HG03064 (cell line): ENCODE results near the gene HSFX2.
"Not testable (repeated sequence)": the region's sequence is repeated elsewhere in the genome, so short reads cannot be mapped to it uniquely, and the experiment has no call there.

Source experiments
- ATAC-seq: cut with Tn5 transposase; IDR thresholded peaks from one replicate; pipeline ENCODE4 v1.9.1; 2021; ENCODE audit warnings: low read depth; ENCODE audit not compliant: unreplicated experiment

The HSFX2 gene

GRCh38 chrX:149595943-149596342 lies 829 bp upstream of the HSFX2 start:
- ATAC-seq = not testable (repeated sequence)

- ATAC-seq = not testable (repeated sequence)
These were observed 4.1 kb downstream of the HSFX2 start for GRCh38 chrX:149590993-149591392.

- ATAC-seq = not testable (repeated sequence)
These were observed 7.8 kb downstream of the HSFX2 start, which contains the start of gene MAGEA9B for GRCh38 chrX:149587359-149587758. MAGEA9B (minus strand) TSS chrX:149587459; CDS start chrX:149583179, 4,280 bp downstream.

- not testable (repeated sequence) for ATAC-seq
These were observed 9.5 kb downstream of the HSFX2 start for GRCh38 chrX:149585631-149586030.

- peak; percentile 99 for ATAC-seq
These were observed 21.7 kb downstream of the HSFX2 start for GRCh38 chrX:149573456-149573855.

- ATAC-seq = no peak
These were observed 22.4 kb downstream of the HSFX2 start for GRCh38 chrX:149572743-149573142.

GRCh38 chrX:149571770-149572169 lies 23.3 kb downstream of the HSFX2 start:
- ATAC-seq = no peak

GRCh38 chrX:149570668-149571067 lies 24.4 kb downstream of the HSFX2 start:
- ATAC-seq = no peak

- no peak for ATAC-seq
These were observed 25.3 kb downstream of the HSFX2 start for GRCh38 chrX:149569770-149570169.

- no peak for ATAC-seq
These were observed 26.3 kb downstream of the HSFX2 start for GRCh38 chrX:149568701-149569296.

GRCh38 chrX:149567621-149568417 lies 27.3 kb downstream of the HSFX2 start:
- ATAC-seq = no peak

- no peak for ATAC-seq
These were observed 31.8 kb downstream of the HSFX2 start for GRCh38 chrX:149563359-149563758.

GRCh38 chrX:149555251-149555650 lies 39.9 kb downstream of the HSFX2 start:
- not testable (repeated sequence) for ATAC-seq

GRCh38 chrX:149551939-149552248 lies 43.2 kb downstream of the HSFX2 start:
- ATAC-seq = not testable (repeated sequence)

GRCh38 chrX:149551245-149551938 lies 43.7 kb downstream of the HSFX2 start:
- ATAC-seq = not testable (repeated sequence)

GRCh38 chrX:149550454-149550853 lies 44.7 kb downstream of the HSFX2 start:
- not testable (repeated sequence) for ATAC-seq

GRCh38 chrX:149549701-149550100 lies 45.4 kb downstream of the HSFX2 start, which contains the start of gene HSFX3:
HSFX3 (minus strand) TSS chrX:149549924; CDS start chrX:149549852, 72 bp downstream.
- not testable (repeated sequence) for ATAC-seq

- not testable (repeated sequence) for ATAC-seq
These were observed 47.3 kb downstream of the HSFX2 start for GRCh38 chrX:149547782-149548181.

GRCh38 chrX:149546962-149547361 lies 48.2 kb downstream of the HSFX2 start:
- ATAC-seq = not testable (repeated sequence)

- ATAC-seq = not testable (repeated sequence)
These were observed 49.3 kb downstream of the HSFX2 start for GRCh38 chrX:149545545-149546543.
